22Rv1 (cell line): Measurements from ENCODE around the gene FGFBP1.

Experiments used
- ZFX ChIP-seq: fragments of 450-650 bp; IDR thresholded peaks from 2 replicates; pipeline ENCODE4 v1.6.1; 2017; ENCODE audit warnings: antibody characterized with exemption, borderline replicate concordance
- TF ChIP-seq, protein P1 (sequence below): fragments of 450-650 bp; IDR thresholded peaks from 2 replicates; pipeline ENCODE4 v1.5.1; 2017; ENCODE audit warnings: mild to moderate bottlenecking

- TF ChIP-seq, protein P1, sequence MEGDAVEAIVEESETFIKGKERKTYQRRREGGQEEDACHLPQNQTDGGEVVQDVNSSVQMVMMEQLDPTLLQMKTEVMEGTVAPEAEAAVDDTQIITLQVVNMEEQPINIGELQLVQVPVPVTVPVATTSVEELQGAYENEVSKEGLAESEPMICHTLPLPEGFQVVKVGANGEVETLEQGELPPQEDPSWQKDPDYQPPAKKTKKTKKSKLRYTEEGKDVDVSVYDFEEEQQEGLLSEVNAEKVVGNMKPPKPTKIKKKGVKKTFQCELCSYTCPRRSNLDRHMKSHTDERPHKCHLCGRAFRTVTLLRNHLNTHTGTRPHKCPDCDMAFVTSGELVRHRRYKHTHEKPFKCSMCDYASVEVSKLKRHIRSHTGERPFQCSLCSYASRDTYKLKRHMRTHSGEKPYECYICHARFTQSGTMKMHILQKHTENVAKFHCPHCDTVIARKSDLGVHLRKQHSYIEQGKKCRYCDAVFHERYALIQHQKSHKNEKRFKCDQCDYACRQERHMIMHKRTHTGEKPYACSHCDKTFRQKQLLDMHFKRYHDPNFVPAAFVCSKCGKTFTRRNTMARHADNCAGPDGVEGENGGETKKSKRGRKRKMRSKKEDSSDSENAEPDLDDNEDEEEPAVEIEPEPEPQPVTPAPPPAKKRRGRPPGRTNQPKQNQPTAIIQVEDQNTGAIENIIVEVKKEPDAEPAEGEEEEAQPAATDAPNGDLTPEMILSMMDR, result no peak
- TF ChIP-seq ZFX, result no peak
These were observed 10.3 kb upstream of the FGFBP1 start for GRCh38 chr4:15948826-15949225.
